ENCODE data around the gene IQSEC2.

DNA sequence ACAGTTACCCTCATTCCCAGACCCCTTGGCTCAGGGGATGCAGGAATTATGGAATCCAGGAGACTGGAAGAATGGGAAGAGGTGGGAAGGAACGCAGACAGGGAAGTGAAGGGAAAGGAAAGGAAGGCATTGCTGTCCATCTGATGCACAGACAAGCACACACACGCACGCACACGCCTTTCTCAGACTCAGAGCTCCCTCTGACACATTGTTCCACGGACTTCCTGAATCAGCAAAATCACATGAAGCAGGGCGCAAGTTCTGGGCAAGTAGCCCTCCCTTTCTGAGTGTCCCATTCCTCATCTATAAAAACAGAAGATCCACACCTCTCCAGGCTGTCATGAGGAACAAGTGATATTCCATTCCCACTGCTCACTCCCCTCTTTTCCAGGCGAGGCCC lies 13.2 kb downstream of the IQSEC2 start:
- TF ChIP-seq, protein P1, sequence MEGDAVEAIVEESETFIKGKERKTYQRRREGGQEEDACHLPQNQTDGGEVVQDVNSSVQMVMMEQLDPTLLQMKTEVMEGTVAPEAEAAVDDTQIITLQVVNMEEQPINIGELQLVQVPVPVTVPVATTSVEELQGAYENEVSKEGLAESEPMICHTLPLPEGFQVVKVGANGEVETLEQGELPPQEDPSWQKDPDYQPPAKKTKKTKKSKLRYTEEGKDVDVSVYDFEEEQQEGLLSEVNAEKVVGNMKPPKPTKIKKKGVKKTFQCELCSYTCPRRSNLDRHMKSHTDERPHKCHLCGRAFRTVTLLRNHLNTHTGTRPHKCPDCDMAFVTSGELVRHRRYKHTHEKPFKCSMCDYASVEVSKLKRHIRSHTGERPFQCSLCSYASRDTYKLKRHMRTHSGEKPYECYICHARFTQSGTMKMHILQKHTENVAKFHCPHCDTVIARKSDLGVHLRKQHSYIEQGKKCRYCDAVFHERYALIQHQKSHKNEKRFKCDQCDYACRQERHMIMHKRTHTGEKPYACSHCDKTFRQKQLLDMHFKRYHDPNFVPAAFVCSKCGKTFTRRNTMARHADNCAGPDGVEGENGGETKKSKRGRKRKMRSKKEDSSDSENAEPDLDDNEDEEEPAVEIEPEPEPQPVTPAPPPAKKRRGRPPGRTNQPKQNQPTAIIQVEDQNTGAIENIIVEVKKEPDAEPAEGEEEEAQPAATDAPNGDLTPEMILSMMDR (conservative IDR thresholded peaks at IDR 0.05; ENCODE audit: low read depth, low read length) = no peak
- TF ChIP-seq EZH2 (IDR thresholded peaks at IDR 0.05; ENCODE audit: low read length, unreplicated experiment) (no peak), EZH2phosphoT487 (IDR thresholded peaks at IDR 0.05; ENCODE audit: borderline replicate concordance, low read length) (no peak)
